ENCODE data around the gene FKBP8. TPM values are rescaled to one million over a fixed set of nuclear protein-coding genes. Genes with fewer than 3 reads are reported as not detected.

Gene FKBP8
- total RNA-seq, 1 donor = 246 TPM

GRCh38 chr19:18500376-18500775 is 43.0 kb downstream of the FKBP8 start:
- peak; percentile 27 for DNase-seq (ENCODE audit: low read depth)
- H3K4me3 ChIP-seq (ENCODE audit: low read depth, low read length) = no peak overlapping the region
- no peak for TF ChIP-seq CTCF (IDR thresholded peaks at IDR 0.05; ENCODE audit: insufficient read depth, low read length)

- H3K4me3 ChIP-seq (ENCODE audit: low read depth, low read length) = no peak overlapping the region
- TF ChIP-seq CTCF (IDR thresholded peaks at IDR 0.05; ENCODE audit: insufficient read depth, low read length) = no peak
- no peak for DNase-seq (ENCODE audit: low read depth)
Observed at GRCh38 chr19:18499055-18499775, 44.2 kb downstream of the FKBP8 start.

GRCh38 chr19:18496980-18497256 is 46.5 kb downstream of the FKBP8 start:
- no peak for TF ChIP-seq CTCF (IDR thresholded peaks at IDR 0.05; ENCODE audit: insufficient read depth, low read length)
- DNase-seq (ENCODE audit: low read depth) = no peak
- H3K4me3 ChIP-seq (ENCODE audit: low read depth, low read length) = no peak overlapping the region

GRCh38 chr19:18496167-18496979 is 47.0 kb downstream of the FKBP8 start:
- peak; percentile 27 for DNase-seq (ENCODE audit: low read depth)
- TF ChIP-seq CTCF (IDR thresholded peaks at IDR 0.05; ENCODE audit: insufficient read depth, low read length) = no peak

GRCh38 chr19:18495204-18495911 is 48.0 kb downstream of the FKBP8 start:
- DNase-seq (ENCODE audit: low read depth) = no peak
- no peak overlapping the region for H3K4me3 ChIP-seq (ENCODE audit: low read depth, low read length)
- TF ChIP-seq CTCF (IDR thresholded peaks at IDR 0.05; ENCODE audit: insufficient read depth, low read length) = no peak

More at GRCh38 chr19:18496167-18496979, 47.0 kb downstream of the FKBP8 start:
- H3K4me3 ChIP-seq (ENCODE audit: low read depth, low read length) = no peak overlapping the region

- no peak for TF ChIP-seq CTCF (IDR thresholded peaks at IDR 0.05; ENCODE audit: insufficient read depth, low read length)
- DNase-seq (ENCODE audit: low read depth) = peak; percentile 61
- no peak overlapping the region for H3K4me3 ChIP-seq (ENCODE audit: low read depth, low read length)
Observed at GRCh38 chr19:18494267-18494607, 49.1 kb downstream of the FKBP8 start.
